Loucy (cell line): Measurements from ENCODE around the gene ARNT2.

Experiments used
- H2AFZ ChIP-seq: fragments of 200-600 bp; sonication (generic); 2 replicates; pipeline ENCODE4 v1.6.0; 2016; ENCODE audit warnings: antibody characterized with exemption, mild to moderate bottlenecking, low read length, moderate library complexity
- H3F3A ChIP-seq: fragments of 200-600 bp; 2 replicates; pipeline ENCODE4 v1.6.0; 2016; ENCODE audit warnings: antibody characterized with exemption, low read depth, mild to moderate bottlenecking
- H3K27me3 ChIP-seq: fragments of 200-600 bp; sonication (generic); 2 replicates; pipeline ENCODE4 v1.6.1; 2014; ENCODE audit warnings: low read length, mild to moderate bottlenecking; ENCODE audit not compliant: insufficient read depth, poor library complexity, severe bottlenecking
- H3K36me3 ChIP-seq: fragments of 200-600 bp; sonication (generic); 2 replicates; pipeline ENCODE4 v1.6.1; 2016; ENCODE audit warnings: low read length; ENCODE audit not compliant: insufficient read depth
- H3K4me1 ChIP-seq: fragments of 200-600 bp; sonication (generic); 2 replicates; pipeline ENCODE4 v1.5.1; 2014; ENCODE audit warnings: low read length, mild to moderate bottlenecking; ENCODE audit not compliant: insufficient read depth, poor library complexity, severe bottlenecking
- H3K4me2 ChIP-seq: fragments of 200-600 bp; sonication (generic); 2 replicates; pipeline ENCODE4 v1.6.0; 2014; ENCODE audit warnings: antibody characterized with exemption, low read length, low read depth, mild to moderate bottlenecking; ENCODE audit not compliant: poor library complexity, severe bottlenecking
- H3K4me3 ChIP-seq: fragments of 200-600 bp; sonication (generic); 2 replicates; pipeline ENCODE4 v1.5.1; 2014; ENCODE audit warnings: low read length, mild to moderate bottlenecking, mixed read lengths; ENCODE audit not compliant: poor library complexity, severe bottlenecking
- H3K79me2 ChIP-seq: fragments of 200-600 bp; sonication (generic); 2 replicates; pipeline ENCODE4 v1.6.1; 2014; ENCODE audit warnings: low read length; ENCODE audit not compliant: insufficient read depth
- H3K9ac ChIP-seq: fragments of 200-600 bp; sonication (generic); 2 replicates; pipeline ENCODE4 v1.6.0; 2014; ENCODE audit warnings: mild to moderate bottlenecking, low read depth, low read length, moderate library complexity; ENCODE audit not compliant: poor library complexity, severe bottlenecking
- H3K9me2 ChIP-seq: fragments of 200-600 bp; sonication (generic); replicated peaks from 2 replicates; pipeline ENCODE4 v1.6.1; 2016; ENCODE audit warnings: low read depth, low read length, mixed read lengths
- H3K9me3 ChIP-seq: fragments of 200-600 bp; sonication (generic); 2 replicates; pipeline ENCODE4 v1.6.1; 2014; ENCODE audit warnings: mild to moderate bottlenecking, antibody characterized with exemption, low read length, low read depth; ENCODE audit not compliant: insufficient read depth
- H4K20me1 ChIP-seq: fragments of 200-600 bp; sonication (generic); 2 replicates; pipeline ENCODE4 v1.6.0; 2014; ENCODE audit warnings: antibody characterized with exemption, low read length, mild to moderate bottlenecking; ENCODE audit not compliant: insufficient read depth, poor library complexity, severe bottlenecking
- CTCF ChIP-seq: fragments of 200-600 bp; sonication (generic); conservative IDR thresholded peaks from 2 replicates; pipeline ENCODE4 v1.5.1; 2014; ENCODE audit warnings: mild to moderate bottlenecking, antibody characterized with exemption, low read length
- EZH2phosphoT487 ChIP-seq: fragments of 200-600 bp; IDR thresholded peaks from 2 replicates; pipeline ENCODE4 v1.6.1; 2018; ENCODE audit warnings: antibody characterized with exemption, mild to moderate bottlenecking, moderate library complexity, borderline replicate concordance

Gene ARNT2

DNA sequence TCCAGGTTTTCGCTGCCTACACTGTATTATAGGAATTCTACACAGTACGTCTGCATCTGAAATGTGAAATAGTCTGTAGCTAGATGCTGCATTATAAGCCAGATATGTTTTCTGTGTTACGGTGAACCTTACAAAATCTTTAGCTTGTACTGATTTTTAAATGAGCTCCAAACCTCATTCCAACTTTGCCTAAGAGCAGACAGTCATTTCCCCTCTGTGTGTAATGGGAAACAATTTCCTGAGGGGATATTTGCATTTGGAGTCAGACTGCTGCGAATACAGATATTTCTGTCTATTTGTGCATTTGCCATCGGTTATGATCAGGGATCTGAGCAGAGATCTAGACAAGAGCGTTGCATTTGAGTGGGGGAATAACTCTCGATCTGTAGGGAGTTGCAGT lies 37.5 kb downstream of the ARNT2 start:
- Histone ChIP-seq H2AFZ (no peak overlapping the region), H4K20me1 (no peaks in the 10 kb centered on the region), H3K4me2 (no peak overlapping the region), H3K27me3 (no peaks in the 10 kb centered on the region), H3F3A (no peaks in the 10 kb centered on the region), H3K9me2 (no peaks in the 10 kb centered on the region), H3K9ac (no peak overlapping the region), H3K9me3 (no peaks in the 10 kb centered on the region), H3K4me3 (no peak overlapping the region), H3K79me2 (no peaks in the 10 kb centered on the region), H3K4me1 (no peaks in the 10 kb centered on the region), H3K36me3 (no peaks in the 10 kb centered on the region)
- TF ChIP-seq EZH2phosphoT487 (no peak), CTCF (no peak)

DNA sequence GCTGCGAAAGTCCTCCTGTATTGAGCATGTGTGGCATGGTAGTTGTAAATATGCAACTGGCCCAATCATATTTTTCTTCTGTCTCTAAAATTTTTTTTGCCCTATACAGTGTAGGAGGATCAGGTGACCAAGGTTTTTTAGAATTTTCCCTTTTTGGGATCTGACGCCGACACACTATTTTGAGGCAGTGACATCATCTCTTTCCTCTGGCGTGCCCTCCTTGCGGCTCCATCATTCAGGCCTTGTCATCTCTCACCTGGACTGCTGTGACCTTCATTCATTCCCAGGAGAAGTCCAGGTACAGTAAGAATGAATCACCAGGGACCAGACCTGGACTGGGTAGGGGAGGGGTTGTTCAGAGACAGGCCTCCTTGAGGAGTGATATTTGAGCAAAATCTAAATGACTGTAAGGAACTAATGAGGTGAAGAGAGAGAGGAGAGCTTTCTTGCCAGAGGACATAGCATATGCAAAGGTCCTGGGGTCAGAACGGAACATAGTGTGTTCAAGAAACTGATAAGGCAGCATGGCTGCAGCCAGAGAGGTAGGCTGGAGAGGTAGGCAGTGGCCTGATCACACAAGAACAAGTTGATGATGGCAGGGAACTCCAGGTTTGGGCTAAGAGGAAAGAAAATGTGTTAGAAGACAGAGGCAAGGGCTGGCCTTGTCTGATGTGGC lies 38.7 kb downstream of the ARNT2 start:
- Histone ChIP-seq H3K27me3 (no peaks in the 10 kb centered on the region), H3K4me2 (no peak overlapping the region), H2AFZ (no peak overlapping the region), H3K36me3 (no peaks in the 10 kb centered on the region), H3K79me2 (no peaks in the 10 kb centered on the region), H4K20me1 (no peaks in the 10 kb centered on the region), H3K4me3 (no peak overlapping the region), H3K4me1 (no peaks in the 10 kb centered on the region), H3K9ac (no peak overlapping the region), H3K9me3 (no peaks in the 10 kb centered on the region), H3F3A (no peaks in the 10 kb centered on the region), H3K9me2 (no peaks in the 10 kb centered on the region)
- TF ChIP-seq CTCF (no peak), EZH2phosphoT487 (no peak)

GRCh38 chr15:80444680-80445251 lies 40.6 kb downstream of the ARNT2 start:
- H3K9me3 ChIP-seq: no peaks in the 10 kb centered on the region
- no peaks in the 10 kb centered on the region for H3K4me1 ChIP-seq
- no peaks in the 10 kb centered on the region for H3F3A ChIP-seq

More at GRCh38 chr15:80444680-80445251, 40.6 kb downstream of the ARNT2 start:
- Histone ChIP-seq H3K79me2 (no peaks in the 10 kb centered on the region), H3K36me3 (no peaks in the 10 kb centered on the region), H3K27me3 (no peaks in the 10 kb centered on the region), H4K20me1 (no peaks in the 10 kb centered on the region), H3K4me2 (no peak overlapping the region), H3K9ac (no peak overlapping the region), H2AFZ (no peak overlapping the region), H3K4me3 (no peak overlapping the region), H3K9me2 (no peaks in the 10 kb centered on the region)
- no peak for TF ChIP-seq EZH2phosphoT487
- no peak for TF ChIP-seq CTCF
